Chondrocyte (in vitro differentiated cells): ENCODE results near the gene MLKL. TPM values are rescaled to one million over a fixed set of nuclear protein-coding genes. Genes with fewer than 3 reads are reported as not detected.
A peak's percentile ranks its signal among the peaks of the same experiment; 100 is the strongest.

ENCODE experiments used
- DNase-seq: peaks from one replicate; pipeline ENCODE4 v3.0.0; 2021; ENCODE audit warnings: mixed read lengths, low spot score
- H3K27ac Mint-ChIP-seq: one replicate; pipeline ENCODE4 v1.8.0; 2021; ENCODE audit warnings: mild to moderate bottlenecking, moderate library complexity, mixed read lengths; ENCODE audit not compliant: unreplicated experiment
- H3K27me3 Mint-ChIP-seq: 2 replicates; pipeline ENCODE4 v1.8.0; 2021; ENCODE audit warnings: low read depth, mixed read lengths
- H3K36me3 Mint-ChIP-seq: 2 replicates; pipeline ENCODE4 v1.8.0; 2021; ENCODE audit warnings: low read depth, mixed read lengths
- H3K4me1 Mint-ChIP-seq: 2 replicates; pipeline ENCODE4 v1.8.0; 2021; ENCODE audit warnings: low read depth, mild to moderate bottlenecking, mixed read lengths
- H3K4me3 Mint-ChIP-seq: one replicate; pipeline ENCODE4 v1.8.0; 2021; ENCODE audit warnings: mild to moderate bottlenecking, moderate library complexity, mixed read lengths; ENCODE audit not compliant: unreplicated experiment
- H3K9me3 Mint-ChIP-seq: 2 replicates; pipeline ENCODE4 v1.8.0; 2021; ENCODE audit warnings: low read depth, mixed read lengths
- total RNA-seq: library from RNA; stranded (reverse); gene quantifications from 3 replicates; pipeline ENCODE4 v1.2.1, GENCODE V29; 2021
- TF ChIP-seq, protein P1 (sequence below): fragments of 200-600 bp; sonication (generic); IDR thresholded peaks from 2 replicates; pipeline ENCODE4 v1.5.0; 2021; ENCODE audit warnings: antibody characterized with exemption, mild to moderate bottlenecking, moderate library complexity

The MLKL gene
- total RNA-seq, 1 donor from 2014 or later, result 2.7 TPM

DNA sequence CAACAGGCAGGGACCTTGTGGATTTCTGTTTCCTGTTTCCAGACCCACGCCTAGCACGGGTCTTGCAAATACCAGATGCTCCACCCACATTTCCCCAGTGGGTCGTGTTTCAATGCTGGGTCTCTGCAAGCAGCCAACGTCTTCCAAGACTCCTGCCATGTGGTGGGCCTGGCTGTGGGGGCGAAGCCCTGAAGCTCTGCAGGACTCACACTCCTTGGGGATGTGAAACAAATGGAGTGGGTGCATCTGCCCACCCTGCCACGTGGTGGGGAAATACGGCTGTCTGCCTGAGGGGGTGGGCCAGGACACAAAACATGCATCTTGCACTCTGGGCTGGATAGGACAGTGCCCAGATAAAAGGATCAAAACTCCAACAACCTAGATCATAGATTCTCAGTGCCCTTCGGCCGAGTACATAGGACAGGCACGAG, 41.4 kb upstream of the MLKL start:
- Mint-ChIP-seq H3K27me3 (no peaks in the 10 kb centered on the region), H3K27ac (no peak overlapping the region), H3K4me3 (no peak overlapping the region), H3K9me3 (no peaks in the 10 kb centered on the region), H3K4me1 (peaks cover 28% of the 10 kb centered on the region), H3K36me3 (no peaks in the 10 kb centered on the region)
- DNase-seq, result peak; percentile 39
- TF ChIP-seq, protein P1, sequence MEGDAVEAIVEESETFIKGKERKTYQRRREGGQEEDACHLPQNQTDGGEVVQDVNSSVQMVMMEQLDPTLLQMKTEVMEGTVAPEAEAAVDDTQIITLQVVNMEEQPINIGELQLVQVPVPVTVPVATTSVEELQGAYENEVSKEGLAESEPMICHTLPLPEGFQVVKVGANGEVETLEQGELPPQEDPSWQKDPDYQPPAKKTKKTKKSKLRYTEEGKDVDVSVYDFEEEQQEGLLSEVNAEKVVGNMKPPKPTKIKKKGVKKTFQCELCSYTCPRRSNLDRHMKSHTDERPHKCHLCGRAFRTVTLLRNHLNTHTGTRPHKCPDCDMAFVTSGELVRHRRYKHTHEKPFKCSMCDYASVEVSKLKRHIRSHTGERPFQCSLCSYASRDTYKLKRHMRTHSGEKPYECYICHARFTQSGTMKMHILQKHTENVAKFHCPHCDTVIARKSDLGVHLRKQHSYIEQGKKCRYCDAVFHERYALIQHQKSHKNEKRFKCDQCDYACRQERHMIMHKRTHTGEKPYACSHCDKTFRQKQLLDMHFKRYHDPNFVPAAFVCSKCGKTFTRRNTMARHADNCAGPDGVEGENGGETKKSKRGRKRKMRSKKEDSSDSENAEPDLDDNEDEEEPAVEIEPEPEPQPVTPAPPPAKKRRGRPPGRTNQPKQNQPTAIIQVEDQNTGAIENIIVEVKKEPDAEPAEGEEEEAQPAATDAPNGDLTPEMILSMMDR, result no peak

DNA sequence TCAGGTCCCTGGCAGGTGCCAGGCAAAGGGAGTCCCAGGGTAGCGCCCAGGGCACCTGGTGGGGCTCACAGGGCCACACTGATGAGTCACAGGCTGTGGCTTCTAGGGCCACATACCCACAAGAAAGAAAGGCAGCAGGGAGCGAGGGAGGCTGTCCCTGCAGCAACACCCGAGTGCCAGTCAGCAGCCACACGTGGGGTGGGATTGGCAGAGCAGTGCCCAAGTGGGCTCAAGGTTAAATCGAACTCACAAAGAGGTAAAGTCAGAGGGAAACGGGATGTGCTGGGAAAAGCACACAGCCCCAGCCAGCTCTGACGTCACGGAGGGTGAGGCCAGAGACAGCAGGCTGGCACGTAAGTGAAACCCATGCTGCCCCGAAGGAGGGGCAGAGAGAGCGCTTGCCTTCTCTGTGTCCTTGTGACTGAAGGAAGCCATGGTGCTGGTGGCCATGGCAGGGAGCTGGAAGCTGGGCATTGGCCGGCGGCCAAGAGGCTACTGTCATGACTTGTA, 40.2 kb upstream of the MLKL start:
- Mint-ChIP-seq H3K9me3 (no peaks in the 10 kb centered on the region), H3K4me3 (no peak overlapping the region)
- peak; percentile 59 for DNase-seq

DNA sequence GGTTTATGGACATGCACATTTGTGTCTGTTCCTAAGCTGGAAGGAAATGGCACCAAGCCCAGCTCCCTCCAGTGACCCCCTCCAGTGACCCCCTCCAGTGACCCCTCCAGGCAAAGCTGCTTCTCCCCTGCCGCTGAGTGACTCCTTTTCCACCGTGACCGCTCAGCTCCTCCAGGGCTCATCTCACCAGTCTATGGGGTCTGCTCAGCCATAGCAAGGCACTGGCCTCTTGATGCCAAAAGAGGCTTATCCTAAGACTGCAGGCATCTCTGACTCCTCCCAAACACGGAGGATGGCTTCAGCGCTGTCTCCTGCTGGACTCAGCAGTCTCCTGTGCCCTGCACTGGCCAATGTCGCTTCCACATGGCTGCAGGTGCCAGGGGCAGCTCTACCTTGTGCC, 38.6 kb upstream of the MLKL start:
- Mint-ChIP-seq H3K9me3 (no peaks in the 10 kb centered on the region), H3K4me1 (peaks cover 37% of the 10 kb centered on the region), H3K27ac (no peak overlapping the region), H3K4me3 (no peak overlapping the region), H3K36me3 (no peaks in the 10 kb centered on the region), H3K27me3 (no peaks in the 10 kb centered on the region)
- no peak for DNase-seq
- TF ChIP-seq, protein P1, result no peak

More for the DNA sequence above, 40.2 kb upstream of the MLKL start:
- Mint-ChIP-seq H3K36me3 (no peaks in the 10 kb centered on the region), H3K27ac (no peak overlapping the region), H3K27me3 (no peaks in the 10 kb centered on the region), H3K4me1 (peaks cover 28% of the 10 kb centered on the region)
- TF ChIP-seq, protein P1, result no peak

DNA sequence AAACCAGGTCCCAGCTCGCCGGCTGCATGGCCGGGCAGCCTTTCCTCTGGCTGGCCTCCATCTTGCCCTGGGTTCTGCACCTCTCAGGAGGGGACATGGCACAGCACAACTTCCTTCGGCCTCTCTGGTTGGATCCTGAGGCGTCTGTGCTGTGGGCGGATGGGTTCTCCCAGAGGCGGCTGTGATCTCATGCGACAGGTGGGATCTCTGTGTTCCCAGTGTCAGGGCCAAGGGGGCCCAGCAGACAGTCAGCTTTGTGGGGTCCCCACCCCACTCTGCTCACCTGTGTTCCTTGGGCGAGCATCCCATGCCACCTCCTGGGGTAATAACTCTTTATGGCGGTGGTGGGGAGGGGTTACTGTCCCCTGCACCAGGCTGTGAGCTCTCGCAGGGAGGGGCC, 38.2 kb upstream of the MLKL start:
- Mint-ChIP-seq H3K9me3 (no peaks in the 10 kb centered on the region), H3K27me3 (no peaks in the 10 kb centered on the region), H3K27ac (no peak overlapping the region), H3K36me3 (no peaks in the 10 kb centered on the region), H3K4me1 (peaks cover 35% of the 10 kb centered on the region), H3K4me3 (no peak overlapping the region)
- TF ChIP-seq, protein P1, result no peak
- DNase-seq, result peak; percentile 78

DNA sequence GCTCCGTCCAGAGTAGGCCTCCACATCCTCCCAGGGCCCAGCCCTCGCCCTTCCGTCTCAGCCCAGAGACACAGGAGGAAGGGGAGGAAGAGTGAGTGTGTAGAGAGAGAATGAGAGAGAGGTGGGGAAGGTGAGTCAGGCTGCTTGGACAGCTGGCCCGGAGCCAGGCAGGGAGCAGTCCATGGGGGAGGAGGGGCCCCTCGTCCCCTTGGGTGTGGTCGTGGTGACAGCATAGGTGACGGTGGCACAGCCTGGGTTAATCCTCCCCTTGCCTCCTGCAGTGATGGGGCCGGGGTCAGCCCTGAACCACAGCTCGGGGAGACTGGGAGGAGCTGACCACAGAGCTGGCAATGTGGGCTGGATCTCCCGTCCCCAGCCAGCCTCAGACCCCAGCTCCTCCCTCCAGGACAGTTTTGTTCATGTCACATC, 37.5 kb upstream of the MLKL start:
- H3K9me3 Mint-ChIP-seq, result no peaks in the 10 kb centered on the region
- H3K27me3 Mint-ChIP-seq, result no peaks in the 10 kb centered on the region
- peak overlapping the region; percentile 41 for H3K27ac Mint-ChIP-seq
- no peaks in the 10 kb centered on the region for H3K36me3 Mint-ChIP-seq
- peak; percentile 80 for DNase-seq
- H3K4me3 Mint-ChIP-seq, result no peak overlapping the region
- peaks cover 30% of the 10 kb centered on the region for H3K4me1 Mint-ChIP-seq
- TF ChIP-seq, protein P1, result no peak
